Measurements from ENCODE around the gene ARHGEF17. TPM values are rescaled to one million over a fixed set of nuclear protein-coding genes. Genes with fewer than 3 reads are reported as not detected.

ARHGEF17 gene
- total and polyA plus RNA-seq, 2 of the 13 experiments (the other 11 are each of a cell fraction or from before 2014, with no cell fraction given): 10.7 to 28.8 TPM

DNA sequence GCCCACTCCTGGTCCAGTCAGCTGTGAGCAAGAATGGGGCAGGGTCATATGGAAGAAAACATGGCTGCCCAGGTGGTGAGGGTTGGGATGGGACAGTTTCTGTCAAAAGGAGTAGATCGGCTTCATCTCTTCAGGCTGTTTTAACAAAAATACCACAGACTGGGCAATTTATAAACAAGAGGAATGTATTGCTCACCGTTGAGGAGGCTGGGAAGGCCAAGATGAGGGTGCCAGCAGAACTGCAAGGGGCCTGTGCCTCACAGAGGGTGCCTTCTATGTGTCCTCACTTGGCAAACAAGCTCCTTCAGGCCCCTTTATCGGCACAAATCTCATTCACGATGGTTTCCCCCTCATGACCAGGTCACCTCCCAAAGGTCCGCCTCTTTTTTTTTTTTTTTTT lies 50.0 kb downstream of the ARHGEF17 start:
- ATAC-seq (no peak), FAIRE-seq (no peak), DNase-seq (ENCODE audit: low spot score) (no peak)
- ChIA-PET CTCF (ENCODE audit: low intra/inter-chr PET ratio, low total read pairs) (no interaction called here), POLR2A (interaction anchor here (0.5 kb wide), 1 partner anchor 60 kb away, joined by 4 read pairs; no protein-coding TSS in a partner anchor)
- Histone ChIP-seq H3K4me3 (replicated peaks in 1 of 3; ENCODE audit: insufficient read depth in 1 of 3, low read depth in 2 of 3, low read length in 3 of 3) (no peak overlapping the region), H3K27ac (ENCODE audit: extremely low read length, insufficient read depth, low read length) (no peak overlapping the region), H3K36me3 (replicated peaks in 1 of 2; ENCODE audit: control insufficient read depth in 1 of 2, insufficient read depth in 2 of 2, low read length in 2 of 2) (peaks cover 20 to 53% of the 10 kb centered on the region in 2 experiments; a peak in 4 of 5 replicates), H4K20me1 (ENCODE audit: insufficient read depth, low read length) (no peaks in the 10 kb centered on the region), H3K9me3 (ENCODE audit: low read length) (no peaks in the 10 kb centered on the region), H3K79me2 (ENCODE audit: insufficient read depth, low read length) (no peaks in the 10 kb centered on the region), H3K27me3 (ENCODE audit: control insufficient read depth in 1 of 2, insufficient read depth in 2 of 2, low read length in 2 of 2) (no peaks in the 10 kb centered on the region), H2AFZ (ENCODE audit: low read length) (no peak overlapping the region), H3K9ac (ENCODE audit: insufficient read depth, low read depth, low read length) (no peak overlapping the region), H3K4me1 (ENCODE audit: insufficient read depth, low read length) (no peaks in the 10 kb centered on the region), H3K4me2 (ENCODE audit: low read depth, low read length) (no peak overlapping the region)
- no TSS peak for BruUV-seq (replicated peaks)
- in situ Hi-C loops (cut with HindIII; ENCODE audit: extremely low pct_ligation_motif_present, low pct_unique_long_range_greater_than_20kb): no loop called here
- no peak for TF ChIP-seq MAF1 (CRISPR knock-in tag; IDR thresholded peaks at IDR 0.05; ENCODE audit: borderline replicate concordance)
- TF ChIP-seq SRSF9 (IDR thresholded peaks at IDR 0.05; ENCODE audit: borderline replicate concordance, insufficient read depth, low read depth, low read length, poor library complexity, severe bottlenecking): no peak
- no peak for TF ChIP-seq ZNF713 (CRISPR knock-in tag; IDR thresholded peaks at IDR 0.05)
- no peak for TF ChIP-seq POLR2G (IDR thresholded peaks at IDR 0.05; ENCODE audit: low read depth, low read length)
- TF ChIP-seq ONECUT2 (CRISPR knock-in tag; IDR thresholded peaks at IDR 0.05): no peak
- no peak for TF ChIP-seq RXRB (CRISPR knock-in tag; IDR thresholded peaks at IDR 0.05; ENCODE audit: borderline replicate concordance)
- no peak for TF ChIP-seq ZNF7 (CRISPR knock-in tag; IDR thresholded peaks at IDR 0.05)
- no peak for TF ChIP-seq ZNF788 (CRISPR knock-in tag; IDR thresholded peaks at IDR 0.05; ENCODE audit: borderline replicate concordance)
- intact Hi-C loops (cut with micrococcal nuclease; ENCODE audit: unreplicated experiment): no loop called here
- WGBS (ENCODE audit: low lambda C conversion rate): 92% methylated on average over 4 of the region's 5 CpGs

DNA sequence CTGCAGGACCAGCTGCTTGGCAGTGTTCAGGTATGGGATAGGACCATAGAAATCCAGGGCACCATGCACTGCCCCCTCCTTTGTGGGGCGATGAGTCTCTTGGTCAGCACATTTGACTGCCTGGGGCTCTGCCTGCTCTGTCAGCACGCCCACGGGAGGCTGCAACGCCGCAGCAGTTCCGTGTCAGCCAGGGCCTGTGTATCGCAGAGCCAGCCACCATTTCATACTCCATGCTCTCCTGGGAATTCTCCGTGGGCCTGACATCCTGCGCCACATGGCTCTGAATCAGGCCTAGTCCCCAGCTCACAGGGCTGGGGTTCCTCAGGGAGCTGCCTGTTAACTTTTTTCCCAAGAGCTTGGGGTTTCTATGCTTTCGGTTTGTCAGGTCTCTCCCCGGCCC lies 51.3 kb downstream of the ARHGEF17 start:
- H3K36me3 ChIP-seq (replicated peaks in 1 of 2; ENCODE audit: control insufficient read depth in 1 of 2, insufficient read depth in 2 of 2, low read length in 2 of 2): peaks cover 22 to 55% of the 10 kb centered on the region in 2 experiments; a peak in 4 of 5 replicates
- no peak overlapping the region for H2AFZ ChIP-seq (ENCODE audit: low read length)
- no peak overlapping the region for H3K27ac ChIP-seq (ENCODE audit: extremely low read length, insufficient read depth, low read length)
- H4K20me1 ChIP-seq (ENCODE audit: insufficient read depth, low read length): no peaks in the 10 kb centered on the region
- ATAC-seq: no peak
- ChIA-PET POLR2A (no interaction called here), CTCF (ENCODE audit: low intra/inter-chr PET ratio, low total read pairs) (interaction anchor here (1.7 kb wide), 1 partner anchor 53 kb away, joined by 6 read pairs; no protein-coding TSS in a partner anchor)
- WGBS (ENCODE audit: low lambda C conversion rate): 95% methylated on average over 7 of the region's 11 CpGs
- in situ Hi-C loops (cut with HindIII; ENCODE audit: extremely low pct_ligation_motif_present, low pct_unique_long_range_greater_than_20kb): no loop called here
- H3K4me3 ChIP-seq (replicated peaks in 1 of 3; ENCODE audit: insufficient read depth in 1 of 3, low read depth in 2 of 3, low read length in 3 of 3): no peak overlapping the region
- no peaks in the 10 kb centered on the region for H3K4me1 ChIP-seq (ENCODE audit: insufficient read depth, low read length)
- DNase-seq (ENCODE audit: low spot score): no peak
- no peaks in the 10 kb centered on the region for H3K9me3 ChIP-seq (ENCODE audit: low read length)
- intact Hi-C loops (cut with micrococcal nuclease; ENCODE audit: unreplicated experiment): no loop called here
- H3K79me2 ChIP-seq (ENCODE audit: insufficient read depth, low read length): no peaks in the 10 kb centered on the region
- H3K9ac ChIP-seq (ENCODE audit: insufficient read depth, low read depth, low read length): no peak overlapping the region
- H3K4me2 ChIP-seq (ENCODE audit: low read depth, low read length): no peak overlapping the region
- H3K27me3 ChIP-seq (ENCODE audit: control insufficient read depth in 1 of 2, insufficient read depth in 2 of 2, low read length in 2 of 2): no peaks in the 10 kb centered on the region
- BruUV-seq (replicated peaks): no TSS peak
- no peak for FAIRE-seq
- TF ChIP-seq THYN1 (CRISPR knock-in tag; IDR thresholded peaks at IDR 0.05; ENCODE audit: borderline replicate concordance, low read depth) (no peak), ZNF674 (CRISPR knock-in tag; IDR thresholded peaks at IDR 0.05; ENCODE audit: low read depth) (no peak), HNF1B (CRISPR knock-in tag; IDR thresholded peaks at IDR 0.05) (no peak), ETS1 (CRISPR knock-in tag; IDR thresholded peaks at IDR 0.05) (no peak), ZNF703 (CRISPR knock-in tag; IDR thresholded peaks at IDR 0.05; ENCODE audit: borderline replicate concordance) (no peak), ZNF335 (CRISPR knock-in tag; IDR thresholded peaks at IDR 0.05) (no peak), IRF2 (CRISPR knock-in tag; IDR thresholded peaks at IDR 0.05) (no peak), SIN3B (IDR thresholded peaks at IDR 0.05; ENCODE audit: low read length) (no peak)

Measured in HepG2 (cell line).